IMR-90 (cell line): ENCODE results near the gene IQCC. TPM values are rescaled to one million over a fixed set of nuclear protein-coding genes. Genes with fewer than 3 reads are reported as not detected.

Source experiments
- ATAC-seq: fragments of 200-7000 bp; cut with Tn5 transposase; 2 replicates; pipeline ENCODE4 v1.9.1; 2020; ENCODE audit warnings: low read depth, mild to moderate bottlenecking, moderate library complexity
- BruUV-seq: library from RNA; stranded (reverse); fragments of 400-500 nt; replicated peaks from 2 replicates; lab custom pipeline; 2021; lab: Mats Ljungman, UMichigan
- CTCF ChIA-PET: fragments of 300-600 bp; formaldehyde crosslinking; extraction: SDS; loops from one replicate; lab custom pipeline; 2021; ENCODE audit warnings: antibody characterized with exemption; lab: Yijun Ruan, JAX
- POLR2A ChIA-PET: fragments of 300-600 bp; sonication (Branson Sonifier 250); formaldehyde crosslinking; loops from one replicate; lab custom pipeline; 2022; ENCODE audit warnings: antibody characterized with exemption; ENCODE audit not compliant: unreplicated experiment; lab: Charles Lee
- DNase-seq: peaks from one replicate; pipeline ENCODE4 v3.0.0; 2013
- H2AFZ ChIP-seq: replicated peaks from 2 replicates; pipeline ENCODE3; 2013; ENCODE audit warnings: low read length, mild to moderate bottlenecking; ENCODE audit not compliant: poor library complexity
- H2AK5ac ChIP-seq: 2 replicates; pipeline ENCODE4 v1.6.1; 2013; ENCODE audit warnings: low read depth, low read length, inconsistent platforms
- H2AK9ac ChIP-seq: replicated peaks from 2 replicates; pipeline ENCODE3; 2013; ENCODE audit warnings: mild to moderate bottlenecking, low read depth, low read length, moderate library complexity; ENCODE audit not compliant: poor library complexity
- H2BK120ac ChIP-seq: 2 replicates; pipeline ENCODE4 v1.6.1; 2013; ENCODE audit warnings: low read depth, low read length, inconsistent platforms
- H2BK15ac ChIP-seq: 3 replicates; pipeline ENCODE4 v1.6.1; 2013; ENCODE audit warnings: low read depth, low read length, inconsistent platforms
- H2BK20ac ChIP-seq: 2 replicates; pipeline ENCODE4 v1.6.1; 2013; ENCODE audit warnings: low read depth, mild to moderate bottlenecking, inconsistent platforms, low read length, moderate library complexity
- H2BK5ac ChIP-seq: 2 replicates; pipeline ENCODE4 v1.6.1; 2013; ENCODE audit warnings: mild to moderate bottlenecking, low read depth, low read length, inconsistent platforms; ENCODE audit not compliant: poor library complexity, severe bottlenecking
- H3K14ac ChIP-seq: replicated peaks from 2 replicates; pipeline ENCODE4 v1.6.1; 2013; ENCODE audit warnings: low read depth, low read length, inconsistent platforms
- H3K18ac ChIP-seq: 2 replicates; pipeline ENCODE4 v1.6.1; 2013; ENCODE audit warnings: low read depth, low read length, control low read depth
- H3K23ac ChIP-seq: 2 replicates; pipeline ENCODE4 v1.6.1; 2013; ENCODE audit warnings: low read depth, low read length, inconsistent platforms
- H3K27ac ChIP-seq: 2 replicates; pipeline ENCODE4 v1.5.1; 2013; ENCODE audit warnings: mild to moderate bottlenecking, control low read depth, low read length; ENCODE audit not compliant: insufficient read depth
- H3K27me3 ChIP-seq: 2 replicates; pipeline ENCODE4 v1.6.1; 2013; ENCODE audit warnings: low read length; ENCODE audit not compliant: control insufficient read depth, insufficient read depth
- H3K36me3 ChIP-seq: 2 replicates; pipeline ENCODE4 v1.6.1; 2013; ENCODE audit warnings: low read length, mixed read lengths; ENCODE audit not compliant: control insufficient read depth, insufficient read depth
- H3K4ac ChIP-seq: 2 replicates; pipeline ENCODE4 v1.6.1; 2013; ENCODE audit warnings: low read depth, low read length, inconsistent platforms
- H3K4me1 ChIP-seq: 2 replicates; pipeline ENCODE4 v1.6.1; 2013; ENCODE audit warnings: low read length, mixed read lengths; ENCODE audit not compliant: control insufficient read depth, insufficient read depth
- H3K4me2 ChIP-seq: 2 replicates; pipeline ENCODE4 v1.6.1; 2013; ENCODE audit warnings: low read depth, mild to moderate bottlenecking, control low read depth, low read length, moderate library complexity
- H3K4me3 ChIP-seq: 2 replicates; pipeline ENCODE4 v1.5.1; 2013; ENCODE audit warnings: low read depth, mild to moderate bottlenecking, control low read depth, low read length, moderate library complexity; ENCODE audit not compliant: insufficient read depth
- H3K56ac ChIP-seq: 2 replicates; pipeline ENCODE4 v1.6.1; 2013; ENCODE audit warnings: low read length, inconsistent platforms; ENCODE audit not compliant: insufficient read depth; ENCODE audit errors: extremely low read depth
- H3K79me1 ChIP-seq, 2 experiments: 2 replicates each; pipeline ENCODE4 v1.6.1; 2013; ENCODE audit warnings: low read length in 2 of 2, inconsistent platforms in 1 of 2, low read depth in 1 of 2
- H3K9ac ChIP-seq: 2 replicates; pipeline ENCODE4 v1.6.1; 2013; ENCODE audit warnings: low read depth, low read length, control low read depth
- H3K9me1 ChIP-seq: 2 replicates; pipeline ENCODE4 v1.6.1; 2013; ENCODE audit warnings: low read length, inconsistent platforms; ENCODE audit not compliant: insufficient read depth
- H3K9me3 ChIP-seq: 2 replicates; pipeline ENCODE4 v1.6.1; 2013; ENCODE audit warnings: low read length; ENCODE audit not compliant: control insufficient read depth, insufficient read depth
- H4K20me1 ChIP-seq: 2 replicates; pipeline ENCODE4 v1.6.1; 2013; ENCODE audit warnings: low read length, inconsistent platforms; ENCODE audit not compliant: insufficient read depth
- H4K5ac ChIP-seq: 2 replicates; pipeline ENCODE4 v1.6.1; 2013; ENCODE audit warnings: mild to moderate bottlenecking, low read depth, low read length, control low read depth
- H4K8ac ChIP-seq, 2 experiments: 2 replicates each; pipeline ENCODE4 v1.6.1; 2013; ENCODE audit warnings: low read depth in 2 of 2, low read length in 2 of 2, control low read depth in 1 of 2, inconsistent platforms in 1 of 2
- H4K91ac ChIP-seq: 2 replicates; pipeline ENCODE4 v1.6.1; 2013; ENCODE audit warnings: low read depth, low read length, inconsistent platforms; ENCODE audit not compliant: insufficient read depth
- BHLHE40 ChIP-seq: fragments of 150-350 bp; IDR thresholded peaks from 2 replicates; pipeline ENCODE4 v1.6.1; 2016; ENCODE audit warnings: mild to moderate bottlenecking, low read depth, low read length
- CEBPB ChIP-seq: IDR thresholded peaks from 2 replicates; pipeline ENCODE4 v1.6.1; 2012; ENCODE audit warnings: low read depth, low read length, improper control_type of control experiment
- FOS ChIP-seq: fragments of 150-350 bp; IDR thresholded peaks from 2 replicates; pipeline ENCODE4 v1.6.1; 2016; ENCODE audit warnings: low read depth, low read length
- NFE2L2 ChIP-seq: fragments of 150-350 bp; IDR thresholded peaks from 2 replicates; pipeline ENCODE4 v1.6.1; 2016; ENCODE audit warnings: low read depth, mild to moderate bottlenecking, low read length
- RAD21 ChIP-seq: IDR thresholded peaks from 2 replicates; pipeline ENCODE4 v1.6.1; 2012; ENCODE audit warnings: low read length, improper control_type of control experiment
- RCOR1 ChIP-seq: IDR thresholded peaks from 2 replicates; pipeline ENCODE4 v1.6.1; 2012; ENCODE audit warnings: mild to moderate bottlenecking, low read length, improper control_type of control experiment; ENCODE audit not compliant: insufficient replicate concordance
- WGBS, 2 experiments: methylation state at CpG; one replicate each; pipeline versions ENCODE4 v1.1.5 to v1.1.7; 2013; ENCODE audit warnings: missing lambda C conversion rate in 2 of 2; ENCODE audit not compliant: insufficient read length in 1 of 2; ENCODE audit errors: extremely low coverage in 2 of 2; 5-methylcytosine and 5-hydroxymethylcytosine counted together
- dilution Hi-C: fragments of 300-500 bp; cut with HindIII; formaldehyde crosslinking; loops from one replicate; pipeline ENCODE4 v1.14.3; 2018; ENCODE audit warnings: low sequenced_read_pairs; ENCODE audit not compliant: unreplicated experiment
- in situ Hi-C: fragments of 300-500 bp; cut with MboI; formaldehyde crosslinking; loops from 3 replicates; pipeline ENCODE4 v1.14.3; 2019; ENCODE audit warnings: low sequenced_read_pairs, inconsistent platforms, mixed read lengths
- intact Hi-C: fragments of 100-400 bp; cut with micrococcal nuclease; formaldehyde crosslinking; loops from 2 replicates; pipeline ENCODE4 v1.10.0; 2022
- polyA plus RNA-seq, 3 experiments: library from polyadenylated mRNA; depleted of rRNA; stranded (reverse); fragments of >200 nt; gene quantifications; 2 replicates each; pipeline ENCODE4 v1.2.3, GENCODE V29; 2012; ENCODE audit warnings: low replicate concordance in 1 of 3
- total RNA-seq: library from RNA; depleted of rRNA; stranded (reverse); fragments of >200 nt; gene quantifications from 2 replicates; pipeline ENCODE4 v1.2.3, GENCODE V29; 2012
- TF ChIP-seq, protein P1 (sequence below): fragments of 150-350 bp; IDR thresholded peaks from 2 replicates; pipeline ENCODE4 v1.6.1; 2017; ENCODE audit warnings: mild to moderate bottlenecking, antibody characterized with exemption, low read length, low read depth

IQCC gene
- total and polyA plus RNA-seq, 2 of the 4 experiments (the other 2 are of a cell fraction) = 1.6 to 2.2 TPM

DNA sequence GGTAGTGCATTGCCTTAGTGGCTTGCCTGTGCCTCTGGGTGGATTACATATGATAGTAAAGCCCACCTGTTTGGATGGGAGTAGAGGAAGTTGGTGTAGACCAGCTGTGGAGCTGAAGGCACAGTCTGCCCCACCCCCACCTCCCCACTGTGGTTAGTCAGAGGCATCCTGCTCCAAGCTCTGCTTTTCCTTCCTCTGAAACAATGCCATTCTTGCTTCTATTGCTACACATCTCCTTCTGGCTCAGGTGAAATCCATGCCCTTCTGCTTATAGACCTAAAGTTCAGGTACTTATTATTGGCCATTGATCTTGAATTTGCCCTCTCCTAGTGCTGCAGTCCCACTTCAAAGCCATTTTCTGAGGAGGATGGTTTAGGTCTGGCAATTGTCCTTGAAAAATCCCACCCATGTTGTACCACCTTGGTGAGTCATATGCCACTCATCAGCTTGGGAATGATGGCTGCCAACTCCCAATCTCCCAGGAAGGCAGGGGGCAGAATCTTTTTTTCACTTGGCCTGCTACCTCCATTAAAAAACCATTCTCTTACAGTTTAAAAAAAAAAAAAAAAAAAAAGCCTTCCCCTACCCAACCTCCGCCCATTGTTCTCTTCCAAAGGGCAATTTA is 32.7 kb upstream of the IQCC start:
- no peak overlapping the region for H3K27ac ChIP-seq
- no peak overlapping the region for H3K23ac ChIP-seq
- H4K91ac ChIP-seq = no peak overlapping the region
- H2AK9ac ChIP-seq = no peak overlapping the region
- peaks cover 54% of the 10 kb centered on the region for H3K36me3 ChIP-seq
- H2BK5ac ChIP-seq = no peak overlapping the region
- no peak overlapping the region for H4K5ac ChIP-seq
- DNase-seq = peak; percentile 35
- H2AK5ac ChIP-seq = no peak overlapping the region
- no TSS peak for BruUV-seq
- TF ChIP-seq RCOR1 = no peak
- no peak for TF ChIP-seq NFE2L2
- TF ChIP-seq CEBPB = no peak
- TF ChIP-seq FOS = no peak
- TF ChIP-seq BHLHE40 = no peak
- TF ChIP-seq, protein P1, sequence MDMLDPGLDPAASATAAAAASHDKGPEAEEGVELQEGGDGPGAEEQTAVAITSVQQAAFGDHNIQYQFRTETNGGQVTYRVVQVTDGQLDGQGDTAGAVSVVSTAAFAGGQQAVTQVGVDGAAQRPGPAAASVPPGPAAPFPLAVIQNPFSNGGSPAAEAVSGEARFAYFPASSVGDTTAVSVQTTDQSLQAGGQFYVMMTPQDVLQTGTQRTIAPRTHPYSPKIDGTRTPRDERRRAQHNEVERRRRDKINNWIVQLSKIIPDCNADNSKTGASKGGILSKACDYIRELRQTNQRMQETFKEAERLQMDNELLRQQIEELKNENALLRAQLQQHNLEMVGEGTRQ = no peak
- no peak for TF ChIP-seq RAD21
- H3K9me3 ChIP-seq = no peaks in the 10 kb centered on the region
- H2BK15ac ChIP-seq = no peak overlapping the region
- no peak overlapping the region; the same call in 1 of the 2 replicates for H3K14ac ChIP-seq
- H3K56ac ChIP-seq = no peak overlapping the region
- H3K9ac ChIP-seq = no peak overlapping the region
- intact Hi-C loops = no loop called here
- H3K4me1 ChIP-seq = no peaks in the 10 kb centered on the region; the same call in 1 of the 2 replicates
- H3K27me3 ChIP-seq = no peaks in the 10 kb centered on the region
- H3K79me1 ChIP-seq = peaks cover 7 to 24% of the 10 kb centered on the region in 2 experiments
- no peak overlapping the region for H2AFZ ChIP-seq
- H3K18ac ChIP-seq = no peak overlapping the region
- H4K20me1 ChIP-seq = no peaks in the 10 kb centered on the region; the same call in 1 of the 2 replicates
- H2BK120ac ChIP-seq = no peak overlapping the region
- peak; percentile 56 for ATAC-seq
- no peak overlapping the region for H4K8ac ChIP-seq
- dilution Hi-C loops = no loop called here
- H3K4ac ChIP-seq = no peak overlapping the region
- ChIA-PET CTCF (no interaction called here), POLR2A (no interaction called here)
- H3K9me1 ChIP-seq = peaks cover 13% of the 10 kb centered on the region
- WGBS, 2 experiments = no CpG with 5 or more reads among the region's 1 CpG
- H3K4me3 ChIP-seq = no peak overlapping the region
- H2BK20ac ChIP-seq = no peak overlapping the region
- in situ Hi-C loops = no loop called here
- no peak overlapping the region for H3K4me2 ChIP-seq
